Type B pancreatic cell (in vitro differentiated cells): Measurements from ENCODE around the gene SMARCD3. TPM values are rescaled to one million over a fixed set of nuclear protein-coding genes. Genes with fewer than 3 reads are reported as not detected.
A peak's percentile ranks its signal among the peaks of the same experiment; 100 is the strongest.

Source experiments
- DNase-seq: peaks from one replicate; pipeline ENCODE4 v3.0.0; 2021; ENCODE audit warnings: mixed read lengths; ENCODE audit not compliant: unreplicated experiment; ENCODE audit errors: extremely low spot score
- H3K27ac Mint-ChIP-seq: 2 replicates; pipeline ENCODE4 v1.8.0; 2021; ENCODE audit warnings: mild to moderate bottlenecking, mixed read lengths
- H3K27me3 Mint-ChIP-seq: 2 replicates; pipeline ENCODE4 v1.8.0; 2021; ENCODE audit warnings: mixed read lengths
- H3K36me3 Mint-ChIP-seq: 2 replicates; pipeline ENCODE4 v1.8.0; 2021; ENCODE audit warnings: mixed read lengths
- H3K4me1 Mint-ChIP-seq: one replicate; pipeline ENCODE4 v1.8.0; 2021; ENCODE audit warnings: mixed read lengths; ENCODE audit not compliant: unreplicated experiment
- H3K4me3 Mint-ChIP-seq: 2 replicates; pipeline ENCODE4 v1.8.0; 2021; ENCODE audit warnings: mild to moderate bottlenecking, mixed read lengths
- H3K9me3 Mint-ChIP-seq: 2 replicates; pipeline ENCODE4 v1.8.0; 2021; ENCODE audit warnings: mixed read lengths
- CTCF ChIP-seq: fragments of 200-600 bp; sonication (generic); conservative IDR thresholded peaks from 2 replicates; pipeline ENCODE4 v1.5.0; 2021; ENCODE audit warnings: antibody characterized with exemption, mild to moderate bottlenecking
- total RNA-seq: library from RNA; stranded (reverse); gene quantifications from 2 replicates; pipeline ENCODE4 v1.2.1, GENCODE V29; 2021; ENCODE audit warnings: low replicate concordance

SMARCD3 gene
- total RNA-seq, 1 donor from 2014 or later, result 58.4 TPM

GRCh38 chr7:151251689-151252560, 3.4 kb upstream of the SMARCD3 start:
- H3K4me3 Mint-ChIP-seq, result peak overlapping the region; percentile 93
- H3K36me3 Mint-ChIP-seq, result no peaks in the 10 kb centered on the region
- H3K27ac Mint-ChIP-seq, result peak overlapping the region; percentile 93
- peak; percentile 87 for DNase-seq
- H3K27me3 Mint-ChIP-seq, result peaks cover 23% of the 10 kb centered on the region
- peaks cover 29% of the 10 kb centered on the region for H3K4me1 Mint-ChIP-seq
- TF ChIP-seq CTCF, result no peak
- no peaks in the 10 kb centered on the region for H3K9me3 Mint-ChIP-seq

GRCh38 chr7:151251328-151251688, 2.8 kb upstream of the SMARCD3 start:
- Mint-ChIP-seq H3K4me3 (peak overlapping the region; percentile 86), H3K27me3 (peaks cover 17% of the 10 kb centered on the region), H3K4me1 (peaks cover 34% of the 10 kb centered on the region), H3K36me3 (no peaks in the 10 kb centered on the region), H3K27ac (peak overlapping the region; percentile 78), H3K9me3 (no peaks in the 10 kb centered on the region)
- no peak for DNase-seq
- TF ChIP-seq CTCF, result no peak

GRCh38 chr7:151250181-151251132, 2.0 kb upstream of the SMARCD3 start:
- Mint-ChIP-seq H3K9me3 (no peaks in the 10 kb centered on the region), H3K4me3 (peak overlapping the region; percentile 86), H3K4me1 (peaks cover 40% of the 10 kb centered on the region), H3K27me3 (peaks cover 13% of the 10 kb centered on the region), H3K36me3 (no peaks in the 10 kb centered on the region), H3K27ac (peak overlapping the region; percentile 78)
- TF ChIP-seq CTCF, result no peak
- no peak for DNase-seq

- Mint-ChIP-seq H3K27ac (peak overlapping the region; percentile 87), H3K36me3 (no peaks in the 10 kb centered on the region), H3K4me1 (peaks cover 40% of the 10 kb centered on the region), H3K4me3 (peak overlapping the region; percentile 86), H3K9me3 (no peaks in the 10 kb centered on the region), H3K27me3 (peaks cover 9% of the 10 kb centered on the region)
- no peak for DNase-seq
- TF ChIP-seq CTCF, result no peak
Measured at GRCh38 chr7:151249732-151250072, 1.2 kb upstream of the SMARCD3 start.

- no peak for DNase-seq
- Mint-ChIP-seq H3K27me3 (peaks cover 13% of the 10 kb centered on the region), H3K4me3 (peak overlapping the region; percentile 86), H3K4me1 (peaks cover 43% of the 10 kb centered on the region), H3K9me3 (no peaks in the 10 kb centered on the region), H3K27ac (peak overlapping the region; percentile 87), H3K36me3 (no peaks in the 10 kb centered on the region)
- TF ChIP-seq CTCF, result no peak
Measured at GRCh38 chr7:151249034-151249731, 689 bp upstream of the SMARCD3 start.
